ENCODE measurements around the gene NXPE4. TPM values are rescaled to one million over a fixed set of nuclear protein-coding genes. Genes with fewer than 3 reads are reported as not detected.

The NXPE4 gene
- total RNA-seq, 1 donor from 2014 or later = not detected

GRCh38 chr11:114563077-114563476 lies 32.5 kb downstream of the NXPE4 start:
- no peak for ATAC-seq

GRCh38 chr11:114562166-114562916 lies 33.2 kb downstream of the NXPE4 start:
- no peak for ATAC-seq
- DNase-seq (ENCODE audit: low spot score) = no peak

More at GRCh38 chr11:114563077-114563476, 32.5 kb downstream of the NXPE4 start:
- no peak for DNase-seq (ENCODE audit: low spot score)

GRCh38 chr11:114559425-114560310 lies 35.9 kb downstream of the NXPE4 start, which contains the start of gene NXPE1:
Gene NXPE1 (minus strand): TSS chr11:114559881. CDS start chr11:114551201, 8,680 bp downstream.
- ATAC-seq = no peak
- no peak for DNase-seq (ENCODE audit: low spot score)

- DNase-seq (ENCODE audit: low spot score) = no peak
- ATAC-seq = no peak
Measured at GRCh38 chr11:114556135-114556534, 39.5 kb downstream of the NXPE4 start.

GRCh38 chr11:114553642-114554041 lies 41.9 kb downstream of the NXPE4 start:
- DNase-seq (ENCODE audit: low spot score) (no peak), ATAC-seq (no peak)

GRCh38 chr11:114551060-114551459 lies 44.5 kb downstream of the NXPE4 start:
- no peak for DNase-seq (ENCODE audit: low spot score)
- no peak for ATAC-seq

- DNase-seq (ENCODE audit: low spot score) (no peak), ATAC-seq (no peak)
Measured at GRCh38 chr11:114525682-114526081, 69.9 kb downstream of the NXPE4 start.

- ATAC-seq = no peak
- DNase-seq (ENCODE audit: low spot score) = no peak
Measured at GRCh38 chr11:114524122-114524521, 71.5 kb downstream of the NXPE4 start.

GRCh38 chr11:114522818-114523217 lies 72.8 kb downstream of the NXPE4 start:
- ATAC-seq (no peak), DNase-seq (ENCODE audit: low spot score) (no peak)

Other genes starting within 250 kb of the NXPE4 start
- 11.9 TPM for gene C11orf71, start 195.3 kb downstream of the NXPE4 start, total RNA-seq
- gene RBM7, start 195.1 kb downstream of the NXPE4 start, total RNA-seq = 8.7 TPM
- 23.6 TPM for gene REXO2, start 156.3 kb downstream of the NXPE4 start, total RNA-seq
- gene NXPE1, start 35.9 kb downstream of the NXPE4 start, total RNA-seq = not detected
- not detected for gene NXPE2, start 82.7 kb upstream of the NXPE4 start, total RNA-seq

Measured in left lobe of liver (tissue), 2 donors.